A673 (cell line): Measurements from ENCODE around the gene DHRS3. TPM values are rescaled to one million over a fixed set of nuclear protein-coding genes. Genes with fewer than 3 reads are reported as not detected.

ENCODE experiments used
- BruUV-seq: library from RNA; stranded (reverse); fragments of 400-500 nt; replicated peaks from 2 replicates; lab custom pipeline; 2021; lab: Mats Ljungman, UMichigan
- CTCF ChIA-PET: fragments of 300-600 bp; sonication (Branson Sonifier 250); formaldehyde crosslinking; loops from one replicate; lab custom pipeline; 2022; ENCODE audit warnings: antibody characterized with exemption; lab: Charles Lee
- POLR2A ChIA-PET: fragments of 300-600 bp; sonication (Branson Sonifier 250); formaldehyde crosslinking; loops from one replicate; lab custom pipeline; 2022; ENCODE audit warnings: antibody characterized with exemption; ENCODE audit not compliant: low non-redundant PET; lab: Charles Lee
- DNase-seq: peaks from one replicate; pipeline ENCODE4 v3.0.0-alpha.2; 2015; ENCODE audit warnings: low spot score
- H3K27ac ChIP-seq: fragments of 200-600 bp; sonication (generic); 2 replicates; pipeline ENCODE4 v1.5.1; 2016; ENCODE audit warnings: mixed run types, low read depth, mild to moderate bottlenecking, mixed read lengths, antibody characterized with exemption, low read length; ENCODE audit not compliant: poor library complexity, severe bottlenecking
- H3K27me3 ChIP-seq: fragments of 200-600 bp; sonication (generic); replicated peaks from 2 replicates; pipeline ENCODE4 v1.6.1; 2017; ENCODE audit warnings: mixed run types, low read depth, mild to moderate bottlenecking, mixed read lengths, antibody characterized with exemption, low read length; ENCODE audit not compliant: insufficient read depth, poor library complexity
- H3K36me3 ChIP-seq: fragments of 200-600 bp; sonication (generic); 2 replicates; pipeline ENCODE4 v1.6.1; 2016; ENCODE audit warnings: mixed run types, mild to moderate bottlenecking, mixed read lengths, antibody characterized with exemption, low read length; ENCODE audit not compliant: insufficient read depth, poor library complexity, severe bottlenecking
- H3K4me1 ChIP-seq: fragments of 200-600 bp; sonication (generic); 2 replicates; pipeline ENCODE4 v1.6.1; 2017; ENCODE audit warnings: mixed run types, mild to moderate bottlenecking, mixed read lengths, antibody characterized with exemption, low read length; ENCODE audit not compliant: insufficient read depth, poor library complexity, severe bottlenecking
- H3K4me3 ChIP-seq: fragments of 200-600 bp; sonication (generic); 2 replicates; pipeline ENCODE4 v1.5.1; 2016; ENCODE audit warnings: low read depth, mixed run types, mild to moderate bottlenecking, mixed read lengths, low read length; ENCODE audit not compliant: poor library complexity, severe bottlenecking
- H3K9me3 ChIP-seq: fragments of 200-600 bp; sonication (generic); 2 replicates; pipeline ENCODE4 v1.6.1; 2016; ENCODE audit warnings: mixed run types, low read depth, mild to moderate bottlenecking, mixed read lengths, antibody characterized with exemption, low read length; ENCODE audit not compliant: poor library complexity, severe bottlenecking
- CTCF ChIP-seq: fragments of 300-800, 200-600 bp; sonication (generic); conservative IDR thresholded peaks from 2 replicates; pipeline ENCODE4 v1.5.1; 2017; ENCODE audit warnings: low read depth, mild to moderate bottlenecking, antibody characterized with exemption, low read length, moderate library complexity, mixed read lengths
- EZH2 ChIP-seq: fragments of 200-600 bp; sonication (generic); IDR thresholded peaks from 2 replicates; pipeline ENCODE4 v1.6.1; 2017; ENCODE audit warnings: borderline replicate concordance, low read depth, mild to moderate bottlenecking, mixed read lengths, antibody characterized with exemption, low read length; ENCODE audit not compliant: poor library complexity, severe bottlenecking
- intact Hi-C: fragments of 100-400 bp; cut with micrococcal nuclease; formaldehyde crosslinking; loops from one replicate; pipeline ENCODE4 v1.10.0; 2022; ENCODE audit not compliant: unreplicated experiment
- total RNA-seq: library from RNA; stranded (reverse); gene quantifications from 2 replicates; pipeline ENCODE4 v1.2.3, GENCODE V29; 2021

Gene DHRS3
- total RNA-seq, 1 experiment from 2014 or later: 2.4 TPM

DNA sequence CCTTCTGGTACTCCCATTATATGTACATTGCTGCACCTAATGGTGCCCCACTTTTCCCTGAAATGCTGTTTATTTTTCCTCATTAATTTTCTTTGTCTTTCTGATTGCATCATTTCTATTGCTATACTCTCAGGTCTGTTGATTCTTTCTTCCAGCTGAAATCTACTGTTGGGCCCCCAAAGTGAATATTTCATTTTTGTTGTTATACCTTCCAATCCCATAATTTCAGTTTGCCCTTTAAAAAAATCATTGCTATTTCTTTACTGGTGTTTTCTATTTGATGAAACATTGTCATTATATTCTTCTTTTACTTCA is 22.9 kb upstream of the DHRS3 start:
- Histone ChIP-seq H3K36me3 (no peaks in the 10 kb centered on the region), H3K4me1 (no peaks in the 10 kb centered on the region), H3K4me3 (no peak overlapping the region), H3K27ac (no peak overlapping the region), H3K27me3 (no peaks in the 10 kb centered on the region), H3K9me3 (peaks cover 27% of the 10 kb centered on the region)
- no peak for DNase-seq
- CTCF ChIA-PET: no interaction called here
- intact Hi-C loops: no loop called here
- BruUV-seq: no TSS peak
- TF ChIP-seq EZH2 (no peak), CTCF (no peak)
- POLR2A ChIA-PET: no interaction called here

DNA sequence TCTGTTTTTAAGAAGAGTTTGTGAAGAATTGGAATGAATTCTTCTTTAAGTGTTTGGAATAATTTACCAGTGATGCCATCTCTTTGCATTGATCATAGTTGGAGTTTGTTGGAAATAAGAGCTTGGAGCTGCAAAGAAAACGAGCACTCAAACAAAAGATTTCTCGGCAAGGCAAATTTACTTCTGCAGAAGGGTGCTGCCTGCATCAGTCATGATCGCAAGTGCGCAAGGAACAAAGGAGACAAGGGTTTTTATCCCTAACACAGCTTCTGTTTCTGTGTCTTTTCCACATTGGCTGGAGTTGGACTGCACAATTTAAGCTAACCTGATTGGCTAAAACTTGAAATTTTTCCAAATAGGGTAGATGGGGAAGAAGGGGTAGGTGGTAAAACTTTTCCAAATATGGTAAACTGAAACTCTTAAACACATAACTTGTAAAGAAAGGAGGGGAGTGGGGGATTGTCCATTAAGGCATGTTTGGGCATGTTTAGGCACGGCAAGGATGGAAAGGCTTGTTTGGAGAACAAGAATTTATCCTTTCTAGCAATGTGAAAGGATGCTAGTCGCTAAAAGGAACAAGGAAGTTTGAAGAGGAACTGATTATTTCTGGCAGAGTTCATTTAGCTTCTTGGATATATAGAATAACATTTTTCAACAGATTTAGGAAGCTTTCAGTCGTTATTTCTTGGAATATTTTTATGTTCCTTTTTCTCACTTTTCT is 22.4 kb upstream of the DHRS3 start:
- CTCF ChIA-PET: no interaction called here
- POLR2A ChIA-PET: no interaction called here

GRCh38 chr1:12637693-12638092 is 19.7 kb upstream of the DHRS3 start:
- Histone ChIP-seq H3K9me3 (peaks cover 27% of the 10 kb centered on the region), H3K4me1 (no peaks in the 10 kb centered on the region), H3K27ac (no peak overlapping the region), H3K4me3 (no peak overlapping the region), H3K36me3 (no peaks in the 10 kb centered on the region), H3K27me3 (no peaks in the 10 kb centered on the region)
- intact Hi-C loops: no loop called here
- BruUV-seq: no TSS peak
- ChIA-PET POLR2A (no interaction called here), CTCF (interaction anchor here (0.6 kb wide), 1 partner anchor 11 kb away, joined by 5 read pairs; no protein-coding TSS in a partner anchor)
- no peak for TF ChIP-seq EZH2
- TF ChIP-seq CTCF: no peak
- no peak for DNase-seq

More for the DNA sequence above, 22.4 kb upstream of the DHRS3 start:
- H3K27me3 ChIP-seq: no peaks in the 10 kb centered on the region
- intact Hi-C loops: no loop called here
- H3K9me3 ChIP-seq: peaks cover 27% of the 10 kb centered on the region
- no TSS peak for BruUV-seq
- no peaks in the 10 kb centered on the region for H3K4me1 ChIP-seq
- H3K27ac ChIP-seq: no peak overlapping the region
- H3K36me3 ChIP-seq: no peaks in the 10 kb centered on the region
- H3K4me3 ChIP-seq: no peak overlapping the region
- no peak for DNase-seq
- TF ChIP-seq CTCF: no peak
- TF ChIP-seq EZH2: no peak
